ENCODE results near the gene FCAMR. TPM values are rescaled to one million over a fixed set of nuclear protein-coding genes. Genes with fewer than 3 reads are reported as not detected.

Gene FCAMR
- total and polyA plus RNA-seq, 2 experiments from 2014 or later, result not detected

- TF ChIP-seq ZNF114 (CRISPR knock-in tag; IDR thresholded peaks at IDR 0.05) (no peak), CTCF (conservative IDR thresholded peaks at IDR 0.05; ENCODE audit: low read depth in 2 of 2) (no peak), EZH2phosphoT487 (IDR thresholded peaks at IDR 0.05; ENCODE audit: unreplicated experiment) (no peak), NANOG (IDR thresholded peaks at IDR 0.05; ENCODE audit: borderline replicate concordance) (no peak), ETS1 (IDR thresholded peaks at IDR 0.05) (no peak)
These were observed 23.0 kb downstream of the FCAMR start (continued) for GRCh38 chr1:206947255-206947654.

- DNase-seq (ENCODE audit: low spot score) (no peak), ATAC-seq (no peak)
- H3K36me3 Mint-ChIP-seq (ENCODE audit: low read depth), result no peaks in the 10 kb centered on the region
- Histone ChIP-seq H3K4me3 (no peak within 1 kb of the TSS), H3K9me2 (ENCODE audit: insufficient read depth) (peaks cover 14% of the 10 kb centered on the region), H3K27ac (ENCODE audit: low read depth) (no peak within 1 kb of the TSS), H3K36me3 (ENCODE audit: insufficient read depth) (no peaks in the 10 kb centered on the region), H3K27me3 (ENCODE audit: insufficient read depth) (no peaks in the 10 kb centered on the region), H3K79me2 (replicated peaks; ENCODE audit: insufficient read depth) (no peaks in the 10 kb centered on the region), H3F3A (replicated peaks; ENCODE audit: low read depth) (no peaks in the 10 kb centered on the region), H4K20me1 (replicated peaks; ENCODE audit: insufficient read depth) (no peaks in the 10 kb centered on the region), H3K4me1 (ENCODE audit: insufficient read depth) (no peaks in the 10 kb centered on the region), H2AFZ (0 out of 2 replicates have a peak within 1 kb of the TSS, but pooled peaks have one; percentile 28), H3K4me2 (no peak within 1 kb of the TSS)
- no peaks in the 10 kb centered on the region for H3K9me3 Mint-ChIP-seq
- no peaks in the 10 kb centered on the region for H3K27me3 Mint-ChIP-seq (ENCODE audit: insufficient read depth, low read depth, poor library complexity)
- H3K4me3 Mint-ChIP-seq, result no peak within 1 kb of the TSS
- TF ChIP-seq REST (IDR thresholded peaks at IDR 0.05; ENCODE audit: unreplicated experiment), result no peak
- TF ChIP-seq EZH2phosphoT487 (IDR thresholded peaks at IDR 0.05; ENCODE audit: unreplicated experiment), result no peak
- no peak for TF ChIP-seq ETS1 (IDR thresholded peaks at IDR 0.05)
- TF ChIP-seq POLR2AphosphoS5 (IDR thresholded peaks at IDR 0.05; ENCODE audit: low read depth), result no peak
- TF ChIP-seq JUNB (IDR thresholded peaks at IDR 0.05; ENCODE audit: unreplicated experiment), result no peak
- TF ChIP-seq ZNF462 (CRISPR knock-in tag; IDR thresholded peaks at IDR 0.05), result no peak
- no peak for TF ChIP-seq NANOG (IDR thresholded peaks at IDR 0.05; ENCODE audit: borderline replicate concordance)
- H3K4me1 Mint-ChIP-seq, result no peaks in the 10 kb centered on the region
- no peak within 1 kb of the TSS for H3K27ac Mint-ChIP-seq
These were observed 24.0 kb downstream of the FCAMR start, which contains the start of gene PIGR for GRCh38 chr1:206946261-206946660. PIGR (minus strand) TSS chr1:206946466; CDS start chr1:206940531, 5,935 bp downstream.

Data from GM23338 (cell line).